Smooth muscle cell of the brain vasculature (primary cell): ENCODE data around the gene FAM120B.

Experiments
- DNase-seq: peaks from one replicate; pipeline ENCODE4 v3.0.0-alpha.2; 2012; ENCODE audit warnings: low read depth, low spot score

The FAM120B gene

DNA sequence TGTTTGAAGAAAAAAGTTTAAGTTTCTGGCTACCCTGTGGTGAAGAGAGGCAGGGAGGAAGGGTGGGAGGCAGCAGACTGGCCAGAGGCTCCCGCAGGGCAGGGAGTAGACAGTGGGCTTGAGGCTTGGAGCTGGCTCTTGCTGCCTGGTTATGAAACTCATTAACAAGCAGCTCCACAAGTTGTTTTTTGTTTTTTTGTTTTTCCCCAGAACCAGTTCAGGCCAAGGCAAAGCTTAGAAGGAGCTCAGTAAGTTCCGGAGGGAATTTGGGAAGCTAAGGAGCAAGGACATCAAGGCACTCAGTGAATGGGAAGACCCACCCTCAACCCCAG, 19.7 kb upstream of the FAM120B start:
- DNase-seq: no peak

DNA sequence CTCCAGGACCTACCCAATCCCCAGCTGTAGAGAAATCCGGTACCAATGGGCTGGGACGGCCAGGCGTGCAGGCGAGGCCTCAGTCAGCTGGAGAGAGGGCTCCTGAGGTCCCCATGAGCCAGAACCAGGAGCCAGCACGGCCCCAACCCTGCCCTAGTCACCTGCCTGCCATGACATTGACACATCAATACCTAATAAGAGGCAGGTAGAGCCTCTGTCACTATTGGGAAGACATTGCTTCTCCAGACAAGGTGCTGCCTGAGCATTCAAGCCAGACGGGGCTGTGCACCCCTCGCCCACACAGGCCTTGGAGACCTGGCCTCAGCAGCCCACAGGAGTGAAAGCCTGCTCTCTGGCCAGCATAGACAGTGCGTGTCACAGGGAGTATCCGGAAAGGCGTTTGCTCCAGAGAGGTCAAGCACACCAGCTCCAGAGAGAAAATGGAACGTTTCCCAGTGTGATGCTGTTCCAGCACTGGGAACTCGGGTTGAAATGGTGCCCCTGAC, 19.1 kb upstream of the FAM120B start:
- DNase-seq: no peak

DNA sequence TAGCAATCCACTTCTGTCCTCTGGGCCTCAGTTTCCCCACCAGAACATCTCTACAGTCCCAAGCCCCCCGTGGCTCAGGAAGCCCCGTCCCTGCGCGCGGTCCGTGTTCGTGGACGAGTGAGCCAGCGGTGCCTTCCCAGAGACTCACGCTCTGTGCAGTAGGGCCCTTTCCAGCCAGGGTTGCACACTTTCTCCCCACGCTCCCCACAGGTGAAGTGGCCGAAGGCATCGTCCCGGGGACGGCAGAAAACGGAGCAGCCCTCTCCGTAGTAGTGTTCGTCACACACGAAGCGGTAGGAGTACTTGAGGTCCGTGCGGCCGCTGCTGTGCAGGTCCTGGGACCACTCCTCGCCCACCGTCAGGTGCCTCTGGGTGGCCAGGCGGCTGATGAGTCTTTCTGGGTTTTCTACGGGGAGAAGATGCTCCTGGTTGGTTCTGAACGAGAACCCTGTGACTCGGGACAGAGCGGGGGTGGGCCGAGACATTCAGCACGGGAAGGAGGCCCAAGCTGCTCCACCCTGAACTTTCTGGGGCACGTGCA, 18.4 kb upstream of the FAM120B start:
- DNase-seq: no peak

DNA sequence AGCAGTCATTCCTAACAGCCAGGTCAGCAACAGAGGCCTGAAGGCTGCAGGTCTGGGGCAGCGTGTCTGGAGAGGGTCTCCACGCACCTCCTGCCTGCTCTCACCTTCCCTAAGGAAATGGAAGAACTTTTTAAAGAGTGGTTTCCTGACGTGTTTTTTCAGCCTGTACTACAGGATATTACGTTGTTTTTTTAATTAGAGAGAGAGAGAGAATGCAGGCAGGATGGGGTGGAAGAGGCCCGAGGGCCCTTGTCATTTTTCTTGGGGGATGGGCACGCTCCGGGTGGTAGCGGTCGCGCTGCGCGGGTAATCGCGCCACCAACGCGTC, 17.7 kb upstream of the FAM120B start:
- DNase-seq: no peak

- DNase-seq: no peak
Measured at GRCh38 chr6:170289180-170289931, 17.2 kb upstream of the FAM120B start.

- no peak for DNase-seq
Measured at GRCh38 chr6:170289951-170290295, 16.6 kb upstream of the FAM120B start.

DNA sequence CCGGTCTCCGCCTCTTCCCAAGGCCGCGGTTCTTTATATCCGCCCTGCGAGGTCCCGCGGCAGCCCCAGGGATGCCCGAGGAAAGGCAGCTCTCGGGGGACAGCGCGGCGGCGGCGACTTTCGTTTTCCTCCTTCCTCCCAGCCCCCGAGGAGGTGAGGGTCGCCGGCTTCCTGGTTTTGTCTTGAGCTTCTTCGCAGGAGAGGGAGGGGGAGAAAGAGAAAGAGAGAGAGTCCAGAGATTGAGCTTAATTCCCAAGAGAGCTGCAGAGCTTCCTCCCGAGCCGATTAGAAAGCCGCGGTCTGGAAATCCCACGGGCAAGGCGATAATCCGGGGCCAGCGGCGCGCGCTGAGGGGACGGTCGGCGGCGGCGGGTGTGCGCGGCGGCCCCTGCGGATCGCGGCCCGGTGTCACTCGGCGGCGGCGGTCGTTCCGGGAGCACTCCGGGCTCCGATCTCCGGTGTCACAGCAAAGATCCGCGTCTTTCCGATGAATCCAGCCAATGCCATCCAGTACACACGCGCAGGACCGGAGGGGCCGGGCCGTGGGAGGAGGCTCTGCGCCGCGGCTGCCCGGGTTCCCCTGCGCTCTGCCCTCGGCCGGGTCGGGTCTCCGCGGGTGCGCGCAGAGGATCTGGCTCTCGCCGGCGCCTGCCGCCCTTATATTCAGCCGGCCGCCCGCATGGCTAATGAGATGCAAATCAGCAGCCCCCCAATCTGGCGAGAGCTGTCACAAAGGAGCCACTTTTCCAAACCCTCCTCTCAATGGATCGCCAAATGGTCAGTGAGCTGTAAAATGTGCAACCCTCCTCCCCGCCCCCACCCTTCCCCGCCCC, 16.0 kb upstream of the FAM120B start, which contains the start of gene DLL1:
TSS of gene DLL1 (minus strand) at position 783 of the 833 bp plus-strand sequence. CDS start 939 bp downstream, outside the sequence.
- DNase-seq: no peak

DNA sequence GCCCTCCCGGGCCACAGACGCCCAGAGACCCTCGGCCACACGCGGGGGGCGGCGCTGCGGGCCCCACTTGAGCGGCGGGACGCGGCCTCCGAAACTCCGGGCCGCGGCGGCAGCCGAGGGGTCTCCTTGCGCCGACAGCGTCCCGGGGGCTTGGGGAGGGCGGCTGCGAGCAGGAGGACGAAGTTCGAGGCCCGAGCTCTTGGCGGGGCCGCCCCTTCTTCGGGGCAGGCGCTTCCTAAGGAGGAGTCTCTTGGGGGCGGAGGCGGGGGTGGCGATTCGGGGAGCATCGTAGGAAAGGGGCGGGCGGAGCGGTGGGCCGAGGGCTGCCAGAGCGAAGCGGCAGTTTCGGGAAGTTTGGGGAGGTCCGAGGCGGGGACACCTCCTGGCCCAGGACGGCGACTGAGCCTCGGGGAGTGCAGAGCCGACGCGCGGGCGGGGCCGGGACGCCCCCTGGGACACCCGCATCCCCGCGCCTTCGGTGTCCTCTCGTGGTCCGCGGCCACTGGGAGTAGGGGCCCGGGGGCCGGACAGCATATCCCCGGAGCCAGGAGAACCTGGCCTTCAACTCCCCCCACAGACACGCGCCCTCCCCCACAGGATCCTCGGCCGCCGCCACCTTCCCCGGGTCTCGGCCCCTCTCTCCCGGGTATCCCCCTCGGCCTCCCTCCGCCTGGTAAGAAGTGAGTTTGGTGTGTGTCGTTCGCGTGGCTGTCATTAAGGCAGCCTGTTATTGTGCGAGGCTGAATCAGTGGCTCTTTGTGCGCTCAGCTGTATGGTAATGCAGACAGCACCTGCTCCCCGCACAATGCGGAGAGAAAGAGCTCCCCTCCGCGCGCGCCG, 15.1 kb upstream of the FAM120B start:
- DNase-seq: no peak

GRCh38 chr6:170292111-170292406, 14.5 kb upstream of the FAM120B start:
- DNase-seq: no peak

DNA sequence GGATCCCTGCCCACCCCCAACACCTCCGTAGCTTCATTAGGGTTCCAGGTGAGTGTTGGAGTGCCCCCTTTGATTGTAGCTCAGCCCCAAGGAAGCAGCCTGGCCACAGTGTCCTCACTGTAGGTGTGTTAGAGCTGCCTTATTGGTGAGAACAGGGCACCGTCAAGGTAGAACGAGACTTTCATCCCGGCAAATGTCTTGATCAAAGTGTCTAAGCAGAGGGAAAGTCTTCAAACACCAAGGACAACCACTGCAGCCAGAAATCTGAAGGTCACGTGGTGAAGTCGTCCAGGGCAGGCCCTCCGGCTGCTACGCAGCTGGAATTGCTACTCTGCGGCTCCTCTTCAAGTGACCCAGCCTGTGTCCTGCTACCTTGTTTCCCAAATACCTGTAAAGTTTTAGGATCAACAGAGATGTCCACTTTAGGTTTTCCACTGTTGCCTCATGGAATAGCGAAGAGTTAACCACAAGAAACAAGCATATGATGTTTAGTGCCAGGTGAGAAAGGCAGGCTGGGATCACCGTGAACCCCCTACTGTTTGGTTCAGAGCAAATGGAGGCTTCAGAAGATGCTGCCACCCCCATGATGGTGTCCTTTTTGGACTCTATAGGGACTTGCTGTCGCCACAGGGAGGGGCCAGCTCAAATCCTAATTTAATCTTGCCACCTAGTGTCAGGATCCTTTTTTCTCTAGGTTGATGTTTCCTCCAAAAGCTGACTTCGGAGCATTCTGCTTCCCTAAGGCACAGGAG, 14.0 kb upstream of the FAM120B start:
- DNase-seq: no peak

DNA sequence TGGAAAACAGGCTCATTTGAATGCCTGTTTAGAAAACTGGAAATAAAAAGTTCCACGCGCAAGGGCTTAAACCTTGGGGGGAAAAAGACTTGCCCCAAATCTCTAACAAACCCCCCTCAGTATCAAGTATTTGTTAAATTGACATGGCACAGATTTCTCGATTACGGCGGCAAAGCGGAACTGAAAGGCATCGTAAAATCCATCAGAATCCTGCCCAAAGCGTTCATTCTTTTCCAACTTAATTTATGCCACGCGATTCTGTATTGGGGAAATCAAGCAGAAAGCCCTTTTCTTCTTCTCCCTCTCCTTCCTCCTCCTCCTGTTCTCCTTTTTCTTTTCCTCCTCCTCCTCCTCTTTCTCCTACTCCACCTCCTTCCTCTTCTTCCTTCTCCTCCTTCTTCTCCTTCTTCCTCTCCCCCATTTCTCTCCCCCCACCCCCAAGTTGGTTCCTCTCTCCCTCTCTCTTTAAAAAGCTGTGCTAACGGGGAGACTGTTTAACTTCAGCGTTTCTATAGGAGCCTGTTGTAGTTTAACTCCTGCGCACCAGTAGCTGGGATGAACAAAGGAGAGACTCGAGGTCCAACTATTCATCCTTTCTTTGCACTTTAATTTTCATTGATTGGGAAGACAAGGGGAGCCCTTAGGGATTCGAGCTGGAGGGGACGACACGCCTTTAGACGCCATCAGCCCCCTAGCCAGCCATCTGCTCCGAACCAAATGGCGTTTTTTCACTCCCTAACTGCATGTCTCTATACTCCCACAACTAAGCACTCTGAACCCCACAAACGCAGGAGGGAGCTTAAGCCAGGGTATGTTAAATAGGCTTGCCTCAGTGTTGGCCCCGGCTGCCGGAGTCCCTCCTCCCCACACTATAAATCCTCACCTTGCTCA, 13.0 kb upstream of the FAM120B start:
- DNase-seq: no peak

GRCh38 chr6:170294298-170294730, 12.2 kb upstream of the FAM120B start:
- no peak for DNase-seq

DNA sequence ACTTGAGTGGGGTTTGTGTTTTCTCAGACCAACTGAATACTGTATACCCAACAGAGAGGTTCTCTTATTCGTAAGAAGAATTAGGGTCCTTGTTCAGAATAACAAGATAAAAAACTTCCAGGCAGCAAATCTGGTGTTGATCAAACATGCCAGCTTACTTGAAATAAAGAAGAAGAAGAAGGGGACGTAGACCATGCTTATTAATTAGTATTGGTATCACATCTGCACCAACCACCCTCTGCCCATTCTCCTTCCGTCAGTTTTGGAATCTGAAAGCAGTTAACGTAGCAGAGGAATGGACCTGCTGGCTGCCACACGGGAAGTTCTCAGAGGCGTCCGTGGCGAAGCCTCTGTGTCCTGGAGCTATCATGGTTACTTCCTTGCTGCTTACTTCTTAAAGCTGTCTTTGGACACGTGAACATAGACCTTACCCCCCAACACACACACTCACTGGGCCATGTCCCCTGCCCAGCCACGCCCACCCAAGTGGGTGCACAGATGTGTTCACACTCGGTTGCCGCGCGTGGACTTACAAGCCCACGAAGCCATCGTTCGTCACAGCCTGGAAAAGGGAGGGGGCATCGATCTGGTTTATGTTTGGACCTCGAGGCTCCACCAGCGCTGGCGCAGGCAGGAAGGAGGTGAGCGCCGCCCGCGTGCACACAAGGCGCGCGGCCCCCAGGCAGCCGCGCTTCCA, 11.6 kb upstream of the FAM120B start:
- no peak for DNase-seq

GRCh38 chr6:170295510-170296422, 10.8 kb upstream of the FAM120B start:
- DNase-seq: no peak

DNA sequence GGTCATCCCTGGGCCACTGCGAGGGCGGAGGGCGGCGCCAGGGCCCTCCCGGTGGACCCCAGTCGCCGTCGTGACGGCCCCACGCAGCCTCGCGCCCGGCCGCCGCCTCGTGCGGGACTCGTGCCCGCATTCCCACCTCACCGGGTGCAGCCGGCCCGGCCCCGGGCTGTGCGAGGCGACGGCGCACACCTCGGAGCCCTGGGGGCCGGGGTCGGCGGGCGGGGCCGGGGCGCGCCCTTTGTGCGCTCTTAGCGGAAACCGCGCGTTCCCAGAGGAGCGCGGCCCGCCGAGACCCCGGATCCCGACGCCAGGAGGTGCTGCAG, 10.2 kb upstream of the FAM120B start:
- no peak for DNase-seq

DNA sequence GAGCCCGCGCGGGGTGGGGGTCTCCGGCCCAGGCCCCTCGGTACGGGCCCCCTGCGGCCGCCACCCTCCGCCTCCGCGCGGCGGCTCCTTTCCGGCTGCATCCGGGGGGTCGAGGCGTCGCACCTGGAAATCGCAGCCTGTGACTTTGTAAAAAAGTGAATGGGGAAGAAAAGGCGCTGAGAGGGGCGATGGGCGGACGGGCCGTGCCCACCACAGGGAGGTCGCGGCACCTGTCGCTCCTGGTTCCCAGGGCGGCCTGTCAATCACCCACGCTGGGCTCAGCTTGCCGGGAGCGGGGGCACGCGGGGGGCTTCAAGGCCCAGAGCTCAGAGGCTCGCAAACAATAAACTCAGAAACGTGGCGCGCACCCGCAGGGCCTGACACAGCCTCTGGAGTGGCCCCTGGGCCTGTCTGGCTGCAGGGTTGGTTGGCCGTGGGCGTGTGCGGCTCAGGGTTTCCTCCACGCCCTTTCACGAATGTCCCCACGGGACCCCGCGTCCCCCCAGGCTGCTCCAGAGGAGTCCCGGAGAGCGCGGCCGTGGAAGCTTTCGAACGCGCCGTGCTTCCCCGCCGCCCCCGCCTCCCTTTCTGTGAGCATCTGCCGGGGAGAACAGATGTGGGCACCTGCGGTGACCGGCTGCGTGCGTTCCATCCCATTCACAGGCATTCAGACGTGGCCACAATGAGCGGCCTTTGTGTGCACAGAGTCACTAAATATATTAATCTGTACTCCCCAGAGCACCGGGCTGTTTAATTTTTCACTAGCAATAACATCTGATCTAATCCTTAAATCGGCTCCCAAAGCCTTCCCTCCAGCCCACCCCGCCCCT, 9.6 kb upstream of the FAM120B start:
- DNase-seq: no peak

- DNase-seq: no peak
Measured at GRCh38 chr6:170297576-170298330, 8.8 kb upstream of the FAM120B start.
